ENCODE data around the gene ANKUB1. TPM values are rescaled to one million over a fixed set of nuclear protein-coding genes. Genes with fewer than 3 reads are reported as not detected.

Gene ANKUB1
- total and polyA plus RNA-seq, 9 of the 15 experiments (the other 6 are each of a cell fraction or from before 2014, with no cell fraction given) = not detected

- TF ChIP-seq MXI1 (IDR thresholded peaks at IDR 0.05; ENCODE audit: low read depth, low read length) = no peak
- TF ChIP-seq KAT8 (IDR thresholded peaks at IDR 0.05; ENCODE audit: low read depth) = no peak
- 0 out of 2 replicates have a peak, but pooled peaks have one; percentile 43 for TF ChIP-seq ZNF395 (CRISPR knock-in tag; IDR thresholded peaks at IDR 0.05)
- TF ChIP-seq CCNT2 (IDR thresholded peaks at IDR 0.05; ENCODE audit: borderline replicate concordance, extremely low read depth, insufficient read length, low read depth, low read length) = no peak
- TF ChIP-seq ZNF695 (CRISPR knock-in tag; IDR thresholded peaks at IDR 0.05) = no peak
- TF ChIP-seq EP300 (IDR thresholded peaks at IDR 0.05; ENCODE audit: low read length) = no peak
- TF ChIP-seq LCOR (CRISPR knock-in tag; IDR thresholded peaks at IDR 0.05) = no peak
- TF ChIP-seq SMARCC2 (IDR thresholded peaks at IDR 0.05; ENCODE audit: low read depth) = no peak
- no peak for TF ChIP-seq NCOA4 (IDR thresholded peaks at IDR 0.05; ENCODE audit: partially characterized antibody)
- no peak for TF ChIP-seq HDAC6 (IDR thresholded peaks at IDR 0.05; ENCODE audit: low read depth, low read length)
- no peak for TF ChIP-seq ZBTB12 (CRISPR knock-in tag; IDR thresholded peaks at IDR 0.05)
- TF ChIP-seq SAFB (IDR thresholded peaks at IDR 0.05; ENCODE audit: borderline replicate concordance, low read depth, low read length) = no peak
- TF ChIP-seq CSDE1 (IDR thresholded peaks at IDR 0.05) = no peak
- no peak for TF ChIP-seq ZBTB2 (IDR thresholded peaks at IDR 0.05)
- TF ChIP-seq FUS (optimal IDR thresholded peaks at IDR 0.05; ENCODE audit: low read depth, low read length) = no peak
- no peak for TF ChIP-seq NKRF (IDR thresholded peaks at IDR 0.05; ENCODE audit: borderline replicate concordance)
- no peak for TF ChIP-seq PML (IDR thresholded peaks at IDR 0.05; ENCODE audit: low read length)
- no peak for TF ChIP-seq EZH2 (IDR thresholded peaks at IDR 0.05; ENCODE audit: borderline replicate concordance, low read depth, low read length)
- TF ChIP-seq ESRRA (IDR thresholded peaks at IDR 0.05; ENCODE audit: borderline replicate concordance, low read depth) = no peak
- TF ChIP-seq SUPT5H (IDR thresholded peaks at IDR 0.05) = no peak
- TF ChIP-seq NELFE (IDR thresholded peaks at IDR 0.05; ENCODE audit: insufficient read depth, insufficient read length) = no peak
- TF ChIP-seq MTF1 (CRISPR knock-in tag; IDR thresholded peaks at IDR 0.05; ENCODE audit: borderline replicate concordance) = no peak
- TF ChIP-seq CHD1 (IDR thresholded peaks at IDR 0.05; ENCODE audit: low read length) = peak; percentile 33
- no peak for TF ChIP-seq ZNF217 (CRISPR knock-in tag; IDR thresholded peaks at IDR 0.05)
Observed at GRCh38 chr3:149813367-149814281, 21.3 kb upstream of the ANKUB1 start (continued).
